ENCODE data around the gene FCRL4. TPM values are rescaled to one million over a fixed set of nuclear protein-coding genes. Genes with fewer than 3 reads are reported as not detected.

Gene FCRL4
- not detected in 2 replicates for total RNA-seq

DNA sequence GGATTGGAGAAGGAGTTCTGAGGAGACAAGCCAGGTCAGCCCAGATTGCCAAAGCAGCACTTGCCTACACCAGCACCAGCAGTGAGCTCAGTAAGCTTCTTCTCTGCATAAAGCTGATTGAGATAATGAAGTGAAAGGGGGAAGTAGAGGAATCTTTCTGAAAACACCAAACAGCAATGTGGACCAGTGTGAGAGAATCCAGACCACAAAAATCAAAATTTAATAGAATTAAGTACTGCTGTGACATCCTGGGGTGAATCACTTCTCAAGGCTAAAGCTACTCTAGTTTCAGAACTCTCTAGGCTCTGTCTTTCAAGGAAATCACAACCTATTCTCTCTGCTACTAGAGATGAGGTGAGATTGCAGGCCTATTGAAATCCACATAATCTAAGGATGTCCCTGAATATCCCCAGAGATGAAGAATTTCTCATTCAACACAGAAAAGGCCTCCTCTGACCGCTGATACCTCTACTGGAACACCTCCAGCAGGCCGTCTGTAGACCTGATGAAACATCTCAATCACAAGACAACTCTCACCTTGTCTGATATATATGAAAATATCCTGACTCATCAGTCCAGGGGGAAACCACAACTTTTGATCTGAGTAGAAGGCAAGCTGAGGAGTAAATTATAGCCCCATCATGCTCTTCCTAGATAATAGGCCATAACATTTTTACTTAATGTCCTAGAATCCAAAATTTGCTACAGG, at the start of gene FCRL4:
Gene FCRL4, minus strand, starts transcription at position 127 of the 709 bp plus-strand sequence. CDS start 141 bp downstream, outside the sequence.

GRCh38 chr1:157551694-157552693, 45.9 kb downstream of the FCRL4 start, which contains the start of gene FCRL5:
Gene FCRL5 (minus strand): TSS chr1:157552515. CDS start chr1:157552362, 153 bp downstream.

Other genes with a start within 250 kb of the FCRL4 start
- gene FCRL5, start 45.6 kb downstream of the FCRL4 start, total RNA-seq, result not detected in 2 replicates
- gene FCRL3, start 102.7 kb upstream of the FCRL4 start, total RNA-seq, result not detected in 2 replicates
- gene FCRL2, start 179.0 kb upstream of the FCRL4 start, total RNA-seq, result not detected in 2 replicates
- gene FCRL1, start 222.0 kb upstream of the FCRL4 start, total RNA-seq, result not detected in 2 replicates
- gene CD5L, start 243.7 kb upstream of the FCRL4 start, total RNA-seq, result not detected in 2 replicates

Measured in placental pericyte (primary cell).